ENCODE measurements around the gene CASK. TPM values are rescaled to one million over a fixed set of nuclear protein-coding genes. Genes with fewer than 3 reads are reported as not detected.

Gene CASK
- polyA plus RNA-seq, 1 donor from 2014 or later, result 58.3 TPM

GRCh38 chrX:41722816-41723618, 200.3 kb downstream of the CASK start:
- Histone ChIP-seq H3K4me2 (ENCODE audit: low read length) (no peak overlapping the region), H4K20me1 (ENCODE audit: insufficient read depth) (no peaks in the 10 kb centered on the region), H3K9ac (ENCODE audit: low read length) (no peak overlapping the region), H3K27me3 (ENCODE audit: insufficient read depth, low read depth, low read length) (no peaks in the 10 kb centered on the region), H3K27ac (ENCODE audit: low read length) (no peak overlapping the region), H3K9me3 (ENCODE audit: low read length) (no peaks in the 10 kb centered on the region), H2AFZ (ENCODE audit: low read depth, low read length) (no peak overlapping the region), H3F3A (ENCODE audit: insufficient read depth, low read length, poor library complexity, severe bottlenecking) (no peaks in the 10 kb centered on the region), H3K36me3 (ENCODE audit: insufficient read depth, low read length) (no peaks in the 10 kb centered on the region), H3K4me3 (ENCODE audit: low read length) (no peak overlapping the region), H3K9me2 (ENCODE audit: insufficient read depth, low read length) (no peaks in the 10 kb centered on the region), H3K79me2 (replicated peaks; ENCODE audit: insufficient read depth, low read length) (no peaks in the 10 kb centered on the region)
- no peak for TF ChIP-seq MXI1 (conservative IDR thresholded peaks at IDR 0.05; ENCODE audit: poor library complexity, severe bottlenecking)

- no peak overlapping the region for H2AFZ ChIP-seq (ENCODE audit: low read depth, low read length)
- no peaks in the 10 kb centered on the region for H4K20me1 ChIP-seq (ENCODE audit: insufficient read depth)
- H3K27ac ChIP-seq (ENCODE audit: low read length), result no peak overlapping the region
- no peaks in the 10 kb centered on the region for H3K79me2 ChIP-seq (replicated peaks; ENCODE audit: insufficient read depth, low read length)
- H3K9me3 ChIP-seq (ENCODE audit: low read length), result no peaks in the 10 kb centered on the region
- H3K4me3 ChIP-seq (ENCODE audit: low read length), result no peak overlapping the region
- H3K36me3 ChIP-seq (ENCODE audit: insufficient read depth, low read length), result no peaks in the 10 kb centered on the region
- no peak overlapping the region for H3K4me2 ChIP-seq (ENCODE audit: low read length)
- TF ChIP-seq RAD21 (conservative IDR thresholded peaks at IDR 0.05) (no peak), MXI1 (conservative IDR thresholded peaks at IDR 0.05; ENCODE audit: poor library complexity, severe bottlenecking) (no peak), POLR2AphosphoS5 (IDR thresholded peaks at IDR 0.05) (no peak), EZH2 (IDR thresholded peaks at IDR 0.05; ENCODE audit: borderline replicate concordance, insufficient read depth, low read length, poor library complexity, severe bottlenecking) (no peak), TAF1 (IDR thresholded peaks at IDR 0.05; ENCODE audit: low read depth) (no peak), EP300 (conservative IDR thresholded peaks at IDR 0.05; ENCODE audit: poor library complexity, severe bottlenecking) (no peak), SMC3 (conservative IDR thresholded peaks at IDR 0.05; ENCODE audit: poor library complexity) (no peak), CTCF (IDR thresholded peaks at IDR 0.05; ENCODE audit: poor library complexity, severe bottlenecking) (no peak)
- TF ChIP-seq, protein P1, sequence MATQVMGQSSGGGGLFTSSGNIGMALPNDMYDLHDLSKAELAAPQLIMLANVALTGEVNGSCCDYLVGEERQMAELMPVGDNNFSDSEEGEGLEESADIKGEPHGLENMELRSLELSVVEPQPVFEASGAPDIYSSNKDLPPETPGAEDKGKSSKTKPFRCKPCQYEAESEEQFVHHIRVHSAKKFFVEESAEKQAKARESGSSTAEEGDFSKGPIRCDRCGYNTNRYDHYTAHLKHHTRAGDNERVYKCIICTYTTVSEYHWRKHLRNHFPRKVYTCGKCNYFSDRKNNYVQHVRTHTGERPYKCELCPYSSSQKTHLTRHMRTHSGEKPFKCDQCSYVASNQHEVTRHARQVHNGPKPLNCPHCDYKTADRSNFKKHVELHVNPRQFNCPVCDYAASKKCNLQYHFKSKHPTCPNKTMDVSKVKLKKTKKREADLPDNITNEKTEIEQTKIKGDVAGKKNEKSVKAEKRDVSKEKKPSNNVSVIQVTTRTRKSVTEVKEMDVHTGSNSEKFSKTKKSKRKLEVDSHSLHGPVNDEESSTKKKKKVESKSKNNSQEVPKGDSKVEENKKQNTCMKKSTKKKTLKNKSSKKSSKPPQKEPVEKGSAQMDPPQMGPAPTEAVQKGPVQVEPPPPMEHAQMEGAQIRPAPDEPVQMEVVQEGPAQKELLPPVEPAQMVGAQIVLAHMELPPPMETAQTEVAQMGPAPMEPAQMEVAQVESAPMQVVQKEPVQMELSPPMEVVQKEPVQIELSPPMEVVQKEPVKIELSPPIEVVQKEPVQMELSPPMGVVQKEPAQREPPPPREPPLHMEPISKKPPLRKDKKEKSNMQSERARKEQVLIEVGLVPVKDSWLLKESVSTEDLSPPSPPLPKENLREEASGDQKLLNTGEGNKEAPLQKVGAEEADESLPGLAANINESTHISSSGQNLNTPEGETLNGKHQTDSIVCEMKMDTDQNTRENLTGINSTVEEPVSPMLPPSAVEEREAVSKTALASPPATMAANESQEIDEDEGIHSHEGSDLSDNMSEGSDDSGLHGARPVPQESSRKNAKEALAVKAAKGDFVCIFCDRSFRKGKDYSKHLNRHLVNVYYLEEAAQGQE (IDR thresholded peaks at IDR 0.05; ENCODE audit: borderline replicate concordance), result no peak
- no peak overlapping the region for H3K9ac ChIP-seq (ENCODE audit: low read length)
- no peaks in the 10 kb centered on the region for H3K27me3 ChIP-seq (ENCODE audit: insufficient read depth, low read depth, low read length)
- no peaks in the 10 kb centered on the region for H3K9me2 ChIP-seq (ENCODE audit: insufficient read depth, low read length)
- no peaks in the 10 kb centered on the region for H3F3A ChIP-seq (ENCODE audit: insufficient read depth, low read length, poor library complexity, severe bottlenecking)
These were observed 201.1 kb downstream of the CASK start for GRCh38 chrX:41722214-41722613.
